HG02759 (cell line): ENCODE results near the gene FHAD1.

Experiments used
- ATAC-seq: cut with Tn5 transposase; IDR thresholded peaks from one replicate; pipeline ENCODE4 v1.9.1; 2021; ENCODE audit warnings: mild to moderate bottlenecking, moderate library complexity; ENCODE audit not compliant: unreplicated experiment

FHAD1 gene

GRCh38 chr1:15343729-15344128 is 96.7 kb downstream of the FHAD1 start:
- no peak for ATAC-seq

- no peak for ATAC-seq
These were observed 97.4 kb downstream of the FHAD1 start for GRCh38 chr1:15344380-15344779.

- ATAC-seq: no peak
These were observed 98.0 kb downstream of the FHAD1 start for GRCh38 chr1:15344800-15345704.

- no peak for ATAC-seq
These were observed 98.8 kb downstream of the FHAD1 start for GRCh38 chr1:15345705-15346345.

GRCh38 chr1:15346346-15347030 is 99.5 kb downstream of the FHAD1 start:
- no peak for ATAC-seq

- ATAC-seq: no peak
These were observed 100.2 kb downstream of the FHAD1 start for GRCh38 chr1:15347182-15347581.

- ATAC-seq: no peak
These were observed 101.6 kb downstream of the FHAD1 start for GRCh38 chr1:15348648-15349047.

GRCh38 chr1:15349133-15349532 is 102.1 kb downstream of the FHAD1 start:
- no peak for ATAC-seq

- ATAC-seq: no peak
These were observed 103.1 kb downstream of the FHAD1 start for GRCh38 chr1:15350151-15350550.

- no peak for ATAC-seq
These were observed 103.7 kb downstream of the FHAD1 start for GRCh38 chr1:15350551-15351200.

- ATAC-seq: no peak
These were observed 104.3 kb downstream of the FHAD1 start for GRCh38 chr1:15351310-15351709.

- ATAC-seq: no peak
These were observed 105.3 kb downstream of the FHAD1 start for GRCh38 chr1:15352128-15352957.

- no peak for ATAC-seq
These were observed 107.0 kb downstream of the FHAD1 start for GRCh38 chr1:15353839-15354579.

- ATAC-seq: no peak
These were observed 107.5 kb downstream of the FHAD1 start for GRCh38 chr1:15354580-15354965.

GRCh38 chr1:15355968-15356625 is 109.1 kb downstream of the FHAD1 start:
- no peak for ATAC-seq

GRCh38 chr1:15357612-15358207 is 110.7 kb downstream of the FHAD1 start:
- no peak for ATAC-seq

- no peak for ATAC-seq
These were observed 111.6 kb downstream of the FHAD1 start for GRCh38 chr1:15358565-15359133.

- ATAC-seq: no peak
These were observed 113.7 kb downstream of the FHAD1 start for GRCh38 chr1:15360700-15361099.
